DND-41 (cell line): ENCODE results near the gene XRCC4.

Experiments
- CTCF ChIP-seq: IDR thresholded peaks from 2 replicates; pipeline ENCODE4 v1.5.1; 2012; ENCODE audit warnings: borderline replicate concordance, low read length, moderate library complexity, mild to moderate bottlenecking; ENCODE audit not compliant: poor library complexity, severe bottlenecking; ENCODE audit errors: extremely low read depth
- EZH2 ChIP-seq: IDR thresholded peaks from 3 replicates; pipeline ENCODE4 v1.6.1; 2012; ENCODE audit warnings: borderline replicate concordance, low read depth, mild to moderate bottlenecking, moderate library complexity, low read length, inconsistent platforms; ENCODE audit not compliant: severe bottlenecking

- TF ChIP-seq CTCF (no peak), EZH2 (no peak)
These were observed 79.8 kb downstream of the XRCC4 start for GRCh38 chr5:83157163-83157562.
